HG03066 (cell line): ENCODE data around the gene CCR8.
"Not testable (repeated sequence)": the region's sequence is repeated elsewhere in the genome, so short reads cannot be mapped to it uniquely, and the experiment has no call there.

Source experiments
- ATAC-seq: cut with Tn5 transposase; IDR thresholded peaks from one replicate; pipeline ENCODE4 v1.9.1; 2021; ENCODE audit warnings: low read depth; ENCODE audit not compliant: unreplicated experiment

Gene CCR8

GRCh38 chr3:39346785-39347585 is 17.5 kb downstream of the CCR8 start:
- ATAC-seq = peak; percentile 82

- no peak for ATAC-seq
Measured at GRCh38 chr3:39347586-39347876, 18.0 kb downstream of the CCR8 start.

GRCh38 chr3:39349080-39349479 is 19.6 kb downstream of the CCR8 start:
- no peak for ATAC-seq

GRCh38 chr3:39350714-39351113 is 21.2 kb downstream of the CCR8 start:
- ATAC-seq = no peak

- ATAC-seq = not testable (repeated sequence)
Measured at GRCh38 chr3:39351134-39351533, 21.6 kb downstream of the CCR8 start.

GRCh38 chr3:39353168-39353927 is 23.8 kb downstream of the CCR8 start:
- not testable (repeated sequence) for ATAC-seq

- ATAC-seq = no peak
Measured at GRCh38 chr3:39358333-39358732, 28.8 kb downstream of the CCR8 start.

- no peak for ATAC-seq
Measured at GRCh38 chr3:39361252-39361927, 31.9 kb downstream of the CCR8 start.

- ATAC-seq = no peak
Measured at GRCh38 chr3:39362192-39362591, 32.7 kb downstream of the CCR8 start.

GRCh38 chr3:39362812-39363211 is 33.3 kb downstream of the CCR8 start:
- no peak for ATAC-seq

GRCh38 chr3:39370450-39370849 is 40.9 kb downstream of the CCR8 start:
- not testable (repeated sequence) for ATAC-seq

- ATAC-seq = no peak
Measured at GRCh38 chr3:39372833-39373232, 43.3 kb downstream of the CCR8 start.

- ATAC-seq = no peak
Measured at GRCh38 chr3:39376959-39377634, 47.6 kb downstream of the CCR8 start.

- peak; percentile 72 for ATAC-seq
Measured at GRCh38 chr3:39378088-39378487, 48.6 kb downstream of the CCR8 start.

- no peak for ATAC-seq
Measured at GRCh38 chr3:39378957-39379777, 49.7 kb downstream of the CCR8 start.

GRCh38 chr3:39379778-39380155 is 50.3 kb downstream of the CCR8 start:
- no peak for ATAC-seq

GRCh38 chr3:39381432-39381831 is 51.9 kb downstream of the CCR8 start:
- no peak for ATAC-seq
